ENCODE data around the gene ABCC4.
"Not testable (repeated sequence)": the region's sequence is repeated elsewhere in the genome, so short reads cannot be mapped to it uniquely, and the experiment has no call there.

Gene ABCC4

GRCh38 chr13:95317039-95317989, 16.1 kb upstream of the ABCC4 start:
- Histone ChIP-seq H3K36me3 (replicated peaks) (no peaks in the 10 kb centered on the region), H3K4me1 (no peaks in the 10 kb centered on the region), H3K4me3 (no peak overlapping the region), H3K27me3 (ENCODE audit: low read depth) (no peaks in the 10 kb centered on the region), H3K9me3 (no peaks in the 10 kb centered on the region)
- no peak for DNase-seq (ENCODE audit: low spot score in 2 of 2)
- in situ Hi-C loops (cut with MboI; ENCODE audit: low sequenced_read_pairs), result no loop called here

GRCh38 chr13:95315752-95316151, 14.5 kb upstream of the ABCC4 start:
- Histone ChIP-seq H3K4me3 (no peak overlapping the region), H3K9me3 (no peaks in the 10 kb centered on the region), H3K36me3 (replicated peaks) (no peaks in the 10 kb centered on the region), H3K4me1 (no peaks in the 10 kb centered on the region), H3K27me3 (ENCODE audit: low read depth) (no peaks in the 10 kb centered on the region)
- in situ Hi-C loops (cut with MboI; ENCODE audit: low sequenced_read_pairs), result no loop called here
- no peak for DNase-seq (ENCODE audit: low spot score in 2 of 2)

- no peak for DNase-seq (ENCODE audit: low spot score in 2 of 2)
- H3K4me1 ChIP-seq, result no peaks in the 10 kb centered on the region
- no peaks in the 10 kb centered on the region for H3K27me3 ChIP-seq (ENCODE audit: low read depth)
- H3K9me3 ChIP-seq, result no peaks in the 10 kb centered on the region
- H3K36me3 ChIP-seq (replicated peaks), result no peaks in the 10 kb centered on the region
- in situ Hi-C loops (cut with MboI; ENCODE audit: low sequenced_read_pairs), result no loop called here
- no peak overlapping the region for H3K4me3 ChIP-seq
Observed at GRCh38 chr13:95307507-95307906, 6.3 kb upstream of the ABCC4 start.

GRCh38 chr13:95304453-95304852, 3.2 kb upstream of the ABCC4 start:
- no peak for DNase-seq (ENCODE audit: low spot score in 2 of 2)
- in situ Hi-C loops (cut with MboI; ENCODE audit: low sequenced_read_pairs), result no loop called here
- H3K27me3 ChIP-seq (ENCODE audit: low read depth), result no peaks in the 10 kb centered on the region
- no peaks in the 10 kb centered on the region; the same call in 1 of the 2 replicates for H3K36me3 ChIP-seq (replicated peaks)
- H3K4me1 ChIP-seq, result peaks cover 8% of the 10 kb centered on the region
- H3K9me3 ChIP-seq, result no peaks in the 10 kb centered on the region
- no peak overlapping the region for H3K4me3 ChIP-seq

- no peaks in the 10 kb centered on the region for H3K27me3 ChIP-seq (ENCODE audit: low read depth)
- no peak for DNase-seq (ENCODE audit: low spot score in 2 of 2)
- in situ Hi-C loops (cut with MboI; ENCODE audit: low sequenced_read_pairs), result no loop called here
Observed at GRCh38 chr13:95301968-95302393, 730 bp upstream of the ABCC4 start.

GRCh38 chr13:95300625-95301182, 547 bp downstream of the ABCC4 start:
- in situ Hi-C loops (cut with MboI; ENCODE audit: low sequenced_read_pairs), result no loop called here
- peaks cover 10% of the 10 kb centered on the region for H3K4me1 ChIP-seq
- no peaks in the 10 kb centered on the region; the same call in 1 of the 2 replicates for H3K36me3 ChIP-seq (replicated peaks)
- H3K4me3 ChIP-seq, result peak overlapping the region; percentile 56
- H3K27me3 ChIP-seq (ENCODE audit: low read depth), result no peaks in the 10 kb centered on the region
- DNase-seq (ENCODE audit: low spot score in 2 of 2), result peak; percentile 70 to 74
- H3K9me3 ChIP-seq, result no peaks in the 10 kb centered on the region

More at GRCh38 chr13:95301968-95302393, 730 bp upstream of the ABCC4 start:
- no peaks in the 10 kb centered on the region; the same call in 1 of the 2 replicates for H3K36me3 ChIP-seq (replicated peaks)
- peak overlapping the region; percentile 56 for H3K4me3 ChIP-seq
- peaks cover 10% of the 10 kb centered on the region for H3K4me1 ChIP-seq
- no peaks in the 10 kb centered on the region for H3K9me3 ChIP-seq

GRCh38 chr13:95298971-95299621, 2.2 kb downstream of the ABCC4 start:
- no peaks in the 10 kb centered on the region; the same call in 1 of the 2 replicates for H3K36me3 ChIP-seq (replicated peaks)
- H3K9me3 ChIP-seq, result no peaks in the 10 kb centered on the region
- no peak overlapping the region for H3K4me3 ChIP-seq
- no peak for DNase-seq (ENCODE audit: low spot score in 2 of 2)
- in situ Hi-C loops (cut with MboI; ENCODE audit: low sequenced_read_pairs), result no loop called here
- H3K27me3 ChIP-seq (ENCODE audit: low read depth), result no peaks in the 10 kb centered on the region
- peaks cover 10% of the 10 kb centered on the region for H3K4me1 ChIP-seq

- H3K4me1 ChIP-seq, result peaks cover 10% of the 10 kb centered on the region
- DNase-seq (ENCODE audit: low spot score in 2 of 2), result no peak
- H3K9me3 ChIP-seq, result no peaks in the 10 kb centered on the region
- no peak overlapping the region for H3K4me3 ChIP-seq
- H3K36me3 ChIP-seq (replicated peaks), result no peaks in the 10 kb centered on the region; the same call in 1 of the 2 replicates
- in situ Hi-C loops (cut with MboI; ENCODE audit: low sequenced_read_pairs), result no loop called here
- H3K27me3 ChIP-seq (ENCODE audit: low read depth), result no peaks in the 10 kb centered on the region
Observed at GRCh38 chr13:95298169-95298965, 2.9 kb downstream of the ABCC4 start.

- peaks cover 5% of the 10 kb centered on the region; the same call in 1 of the 2 replicates for H3K4me1 ChIP-seq
- H3K4me3 ChIP-seq, result no peak overlapping the region
- peak in 1 of 2 experiments; percentile 64 for DNase-seq (ENCODE audit: low spot score in 2 of 2)
- H3K27me3 ChIP-seq (ENCODE audit: low read depth), result no peaks in the 10 kb centered on the region
- in situ Hi-C loops (cut with MboI; ENCODE audit: low sequenced_read_pairs), result no loop called here
- H3K36me3 ChIP-seq (replicated peaks), result no peaks in the 10 kb centered on the region; the same call in 1 of the 2 replicates
- no peaks in the 10 kb centered on the region for H3K9me3 ChIP-seq
Observed at GRCh38 chr13:95296326-95296925, 4.8 kb downstream of the ABCC4 start.

- Histone ChIP-seq H3K27me3 (ENCODE audit: low read depth) (no peaks in the 10 kb centered on the region), H3K9me3 (no peaks in the 10 kb centered on the region), H3K4me1 (peaks cover 3% of the 10 kb centered on the region; the same call in 1 of the 2 replicates), H3K36me3 (replicated peaks) (no peaks in the 10 kb centered on the region; the same call in 1 of the 2 replicates), H3K4me3 (no peak overlapping the region)
- DNase-seq (ENCODE audit: low spot score in 2 of 2), result no peak
- in situ Hi-C loops (cut with MboI; ENCODE audit: low sequenced_read_pairs), result no loop called here
Observed at GRCh38 chr13:95295026-95295425, 6.2 kb downstream of the ABCC4 start.

GRCh38 chr13:95292622-95293021, 8.6 kb downstream of the ABCC4 start:
- Histone ChIP-seq H3K4me3 (no peak overlapping the region), H3K27me3 (ENCODE audit: low read depth) (no peaks in the 10 kb centered on the region), H3K36me3 (replicated peaks) (no peaks in the 10 kb centered on the region), H3K4me1 (peaks cover 2% of the 10 kb centered on the region; the same call in 1 of the 2 replicates), H3K9me3 (no peaks in the 10 kb centered on the region)
- DNase-seq (ENCODE audit: low spot score in 2 of 2), result no peak
- in situ Hi-C loops (cut with MboI; ENCODE audit: low sequenced_read_pairs), result no loop called here

GRCh38 chr13:95289901-95290300, 11.3 kb downstream of the ABCC4 start:
- DNase-seq (ENCODE audit: low spot score in 2 of 2); H3K4me3 ChIP-seq; H3K27me3 ChIP-seq (ENCODE audit: low read depth); H3K4me1 ChIP-seq; H3K36me3 ChIP-seq (replicated peaks); H3K9me3 ChIP-seq; in situ Hi-C loops (cut with MboI; ENCODE audit: low sequenced_read_pairs): not testable (repeated sequence)

- H3K4me3 ChIP-seq, result no peak overlapping the region
- H3K4me1 ChIP-seq, result no peaks in the 10 kb centered on the region; the same call in 1 of the 2 replicates
- no peaks in the 10 kb centered on the region for H3K9me3 ChIP-seq
- peak in 1 of 2 experiments; percentile 33 for DNase-seq (ENCODE audit: low spot score in 2 of 2)
- no peaks in the 10 kb centered on the region for H3K36me3 ChIP-seq (replicated peaks)
- H3K27me3 ChIP-seq (ENCODE audit: low read depth), result no peaks in the 10 kb centered on the region
- in situ Hi-C loops (cut with MboI; ENCODE audit: low sequenced_read_pairs), result no loop called here
Observed at GRCh38 chr13:95289020-95289444, 12.2 kb downstream of the ABCC4 start.
